ENCODE results near the gene SNAP25.

The SNAP25 gene

GRCh38 chr20:10342152-10342551 lies 123.5 kb downstream of the SNAP25 start:
- no peak for DNase-seq

- DNase-seq: no peak
These were observed 126.3 kb downstream of the SNAP25 start for GRCh38 chr20:10344953-10345352.

DNA sequence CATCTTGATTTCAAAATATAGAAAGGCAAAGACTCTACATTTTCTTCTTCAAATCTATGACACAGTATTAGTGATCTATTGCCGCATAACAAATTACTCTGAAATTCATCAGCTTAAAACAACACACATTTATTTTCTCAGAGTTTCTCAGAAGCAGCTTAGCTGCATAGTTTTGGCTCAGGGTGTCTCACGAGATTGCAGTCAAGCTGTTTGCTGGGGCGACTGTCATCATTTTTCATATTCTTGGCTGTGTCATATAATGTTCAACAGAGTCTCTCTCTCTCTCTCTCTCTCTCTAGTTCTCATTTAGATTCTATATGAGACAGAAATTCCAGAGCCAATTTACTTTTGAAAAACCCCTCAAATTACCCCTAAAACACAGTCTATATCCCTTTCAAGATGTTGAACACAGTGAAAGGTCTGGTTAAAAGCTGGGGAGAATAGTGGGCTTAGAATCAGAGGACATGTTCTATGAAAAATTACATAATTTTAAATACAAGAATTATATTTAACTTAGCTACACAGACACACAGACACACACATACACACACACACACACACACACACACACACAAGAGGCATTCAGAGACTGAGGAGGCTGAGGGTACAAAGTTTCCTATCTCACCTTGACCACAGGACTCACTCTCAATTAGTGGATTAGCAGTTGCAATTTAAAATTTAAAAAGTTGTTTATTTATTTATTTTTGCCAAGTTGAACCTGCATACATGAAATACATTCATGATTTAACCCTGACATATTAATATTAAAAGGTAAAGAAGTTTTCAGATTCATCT lies 128.7 kb downstream of the SNAP25 start:
- no peak for DNase-seq

- no peak for DNase-seq
These were observed 130.5 kb downstream of the SNAP25 start for GRCh38 chr20:10349118-10349517.

GRCh38 chr20:10350188-10350842 lies 131.7 kb downstream of the SNAP25 start:
- no peak for DNase-seq

DNA sequence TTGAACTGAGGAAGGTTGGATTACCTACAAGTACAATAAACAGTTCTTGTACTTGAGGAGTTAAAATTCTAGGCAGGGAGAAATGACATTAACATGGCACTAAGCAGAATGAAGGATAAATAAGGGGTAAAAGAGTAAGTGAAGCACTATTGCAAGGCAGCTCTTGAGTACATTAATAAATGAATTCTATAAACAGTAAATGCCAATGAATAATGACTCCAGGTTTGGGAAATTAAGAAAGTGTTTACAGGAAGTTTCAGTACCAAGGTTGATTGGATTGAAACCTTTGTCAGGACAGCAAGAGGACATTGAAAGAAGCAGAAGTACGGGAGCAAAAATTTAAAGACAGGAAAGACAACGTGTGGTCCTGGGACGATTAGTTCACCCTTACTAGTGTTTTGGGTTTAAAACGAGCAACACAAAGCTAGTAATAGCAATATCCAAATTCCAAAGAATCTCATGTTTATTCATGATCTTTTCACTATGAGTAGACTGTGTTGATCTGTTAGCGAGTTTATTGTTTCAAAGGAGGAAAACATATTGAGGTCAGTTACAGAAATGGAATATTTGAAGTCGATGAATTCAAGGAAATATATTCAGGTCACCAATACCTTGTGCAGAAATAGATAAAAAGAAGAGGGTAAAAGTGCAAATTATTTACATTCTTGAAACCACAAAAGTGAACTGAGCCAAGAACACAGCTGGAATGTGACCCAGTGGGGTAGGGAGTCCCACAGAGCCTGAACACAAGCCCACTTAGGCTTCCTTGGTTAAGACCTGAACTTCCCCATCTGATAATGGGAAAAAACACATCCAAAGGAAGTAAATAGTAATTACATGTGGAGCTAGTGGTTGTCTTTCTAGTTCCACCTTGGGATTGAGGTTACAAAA lies 134.5 kb downstream of the SNAP25 start:
- DNase-seq: no peak

DNA sequence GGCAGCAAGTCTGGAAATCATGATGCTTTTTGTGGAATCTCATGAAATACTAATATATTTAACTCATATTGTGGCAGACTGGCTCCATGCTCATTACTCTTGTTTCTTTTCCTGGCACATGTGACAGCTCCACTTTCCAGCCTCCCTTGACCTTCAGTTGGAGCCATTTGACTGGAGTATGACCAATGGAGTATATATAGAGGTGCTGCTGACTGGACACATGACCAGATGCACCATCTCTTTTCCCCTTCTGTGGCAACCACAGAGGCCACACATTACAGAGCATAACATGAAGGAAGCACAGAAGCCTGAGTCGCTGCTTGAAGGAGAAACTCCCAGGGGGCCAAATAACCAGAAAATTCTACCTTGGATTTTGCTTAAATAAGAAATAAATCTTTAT lies 138.0 kb downstream of the SNAP25 start:
- DNase-seq: no peak

Measured in DMS79 (cell line).